GM12878 (cell line): ENCODE results near the gene CXCL17. TPM values are rescaled to one million over a fixed set of nuclear protein-coding genes. Genes with fewer than 3 reads are reported as not detected.

ENCODE experiments used
- ATF7 ChIP-seq: fragments of 450-650 bp; IDR thresholded peaks from 2 replicates; pipeline ENCODE4 v1.6.1; 2016; ENCODE audit warnings: low read depth, mild to moderate bottlenecking
- BHLHE40 ChIP-seq, 2 experiments: fragments of 450-650 bp in 1 of 2; IDR thresholded peaks; 2 replicates each; pipeline ENCODE4 v1.6.1; 2011 to 2017; ENCODE audit warnings: low read depth in 2 of 2, borderline replicate concordance in 1 of 2, improper control_type of control experiment in 1 of 2, low read length in 1 of 2, mild to moderate bottlenecking in 1 of 2
- CBX5 ChIP-seq: sonication (generic); IDR thresholded peaks from 2 replicates; pipeline ENCODE4 v1.6.1; 2016; ENCODE audit warnings: low read depth, moderate library complexity, mild to moderate bottlenecking, inconsistent platforms
- CREB1 ChIP-seq: IDR thresholded peaks from 2 replicates; pipeline ENCODE4 v1.6.1; 2012; ENCODE audit warnings: low read depth, mild to moderate bottlenecking, inconsistent platforms
- CREM ChIP-seq: IDR thresholded peaks from 2 replicates; pipeline ENCODE4 v1.6.1; 2014; ENCODE audit warnings: antibody characterized with exemption, low read depth
- E2F4 ChIP-seq: IDR thresholded peaks from 2 replicates; pipeline ENCODE4 v1.6.1; 2012; ENCODE audit warnings: low read depth, low read length, improper control_type of control experiment
- EGR1 ChIP-seq, 2 experiments: IDR thresholded peaks; 1 replicate in 1 of 2; 2 replicates in 1 of 2; pipeline ENCODE4 v1.6.1; 2011 to 2012; ENCODE audit warnings: low read depth in 2 of 2, low read length in 2 of 2, borderline replicate concordance in 1 of 2, mild to moderate bottlenecking in 1 of 2, moderate library complexity in 1 of 2
- GABPA ChIP-seq: IDR thresholded peaks from 2 replicates; pipeline ENCODE4 v1.6.1; 2014; ENCODE audit warnings: antibody characterized with exemption, low read depth, mild to moderate bottlenecking, inconsistent platforms
- JUNB ChIP-seq: IDR thresholded peaks from 2 replicates; pipeline ENCODE4 v1.6.1; 2016; ENCODE audit warnings: antibody characterized with exemption, mild to moderate bottlenecking
- JUND ChIP-seq: IDR thresholded peaks from 2 replicates; pipeline ENCODE4 v1.6.1; 2012; ENCODE audit warnings: low read depth, mild to moderate bottlenecking, low read length, improper control_type of control experiment, moderate library complexity
- LARP7 ChIP-seq: fragments of 450-650 bp; IDR thresholded peaks from 2 replicates; pipeline ENCODE4 v1.6.1; 2017; ENCODE audit warnings: mild to moderate bottlenecking
- MTA2 ChIP-seq: fragments of 450-650 bp; IDR thresholded peaks from 2 replicates; pipeline ENCODE4 v1.6.1; 2016; ENCODE audit warnings: low read depth, mild to moderate bottlenecking, moderate library complexity
- NBN ChIP-seq: fragments of 450-650 bp; IDR thresholded peaks from 2 replicates; pipeline ENCODE4 v1.6.1; 2016
- NFYA ChIP-seq: IDR thresholded peaks from 2 replicates; pipeline ENCODE4 v1.6.1; 2011; ENCODE audit warnings: low read depth, mild to moderate bottlenecking, low read length, improper control_type of control experiment, borderline replicate concordance
- NR2F1 ChIP-seq: fragments of 450-650 bp; conservative IDR thresholded peaks from 2 replicates; pipeline ENCODE4 v1.6.1; 2017; ENCODE audit warnings: mild to moderate bottlenecking
- PML ChIP-seq: IDR thresholded peaks from 2 replicates; pipeline ENCODE4 v1.6.1; 2012; ENCODE audit warnings: low read length, inconsistent platforms
- POU2F2 ChIP-seq: IDR thresholded peaks from 3 replicates; pipeline ENCODE4 v1.6.1; 2011; ENCODE audit warnings: low read depth, mild to moderate bottlenecking, low read length, borderline replicate concordance
- RELA ChIP-seq: fragments of 450-650 bp; IDR thresholded peaks from 2 replicates; pipeline ENCODE4 v1.8.0; 2014; ENCODE audit warnings: borderline replicate concordance; ENCODE audit not compliant: partially characterized antibody
- REST ChIP-seq: IDR thresholded peaks from 2 replicates; pipeline ENCODE4 v1.6.1; 2012; ENCODE audit warnings: mild to moderate bottlenecking, low read depth, low read length
- SIX5 ChIP-seq: IDR thresholded peaks from 2 replicates; pipeline ENCODE4 v1.6.1; 2011; ENCODE audit warnings: mild to moderate bottlenecking, low read depth, low read length, moderate library complexity; ENCODE audit not compliant: severe bottlenecking
- SUPT20H ChIP-seq: IDR thresholded peaks from 2 replicates; pipeline ENCODE4 v1.6.1; 2011; ENCODE audit warnings: low read depth, mild to moderate bottlenecking, low read length, moderate library complexity, borderline replicate concordance; ENCODE audit not compliant: control insufficient read depth
- ZSCAN29 ChIP-seq: fragments of 450-650 bp; IDR thresholded peaks from 2 replicates; pipeline ENCODE4 v1.6.1; 2017; ENCODE audit warnings: mild to moderate bottlenecking, moderate library complexity
- polyA plus RNA-seq, 11 experiments: library from polyadenylated mRNA; depleted of rRNA in 4 of 11; unstranded in 6 of 11; stranded (reverse) in 5 of 11; fragments of >200 nt; fragmentation: Nextera tagmentation in 4 of 11; fragmentation: Illumina TruSeq in 1 of 11; extraction: Ambion mirVana in 4 of 11; extraction: Trizol in 1 of 11; gene quantifications; 1 replicate in 1 of 11; 2 replicates in 10 of 11; pipeline versions ENCODE4 v1.2.1 to v1.2.3, GENCODE V29; 2011 to 2016; ENCODE audit warnings: inconsistent platforms in 2 of 11, missing spikeins in 2 of 11, low read depth in 1 of 11
- total RNA-seq, 4 experiments: library from RNA; depleted of rRNA in 3 of 4; stranded (reverse); fragments of >200 nt in 3 of 4; fragmentation: Illumina TruSeq in 1 of 4; extraction: Trizol in 1 of 4; gene quantifications; 2 replicates each; pipeline versions ENCODE4 v1.2.1 to v1.2.3, GENCODE V29; 2013 to 2021
- TF ChIP-seq, protein P1 (sequence below): fragments of 450-650 bp; IDR thresholded peaks from 2 replicates; pipeline ENCODE4 v1.6.1; 2016; ENCODE audit warnings: mild to moderate bottlenecking

The CXCL17 gene
- total and polyA plus RNA-seq, 10 of the 15 experiments (the other 5 are each of a cell fraction or from before 2014, with no cell fraction given): 0.13 to 0.24 (median 0.15) TPM; not detected in 7

DNA sequence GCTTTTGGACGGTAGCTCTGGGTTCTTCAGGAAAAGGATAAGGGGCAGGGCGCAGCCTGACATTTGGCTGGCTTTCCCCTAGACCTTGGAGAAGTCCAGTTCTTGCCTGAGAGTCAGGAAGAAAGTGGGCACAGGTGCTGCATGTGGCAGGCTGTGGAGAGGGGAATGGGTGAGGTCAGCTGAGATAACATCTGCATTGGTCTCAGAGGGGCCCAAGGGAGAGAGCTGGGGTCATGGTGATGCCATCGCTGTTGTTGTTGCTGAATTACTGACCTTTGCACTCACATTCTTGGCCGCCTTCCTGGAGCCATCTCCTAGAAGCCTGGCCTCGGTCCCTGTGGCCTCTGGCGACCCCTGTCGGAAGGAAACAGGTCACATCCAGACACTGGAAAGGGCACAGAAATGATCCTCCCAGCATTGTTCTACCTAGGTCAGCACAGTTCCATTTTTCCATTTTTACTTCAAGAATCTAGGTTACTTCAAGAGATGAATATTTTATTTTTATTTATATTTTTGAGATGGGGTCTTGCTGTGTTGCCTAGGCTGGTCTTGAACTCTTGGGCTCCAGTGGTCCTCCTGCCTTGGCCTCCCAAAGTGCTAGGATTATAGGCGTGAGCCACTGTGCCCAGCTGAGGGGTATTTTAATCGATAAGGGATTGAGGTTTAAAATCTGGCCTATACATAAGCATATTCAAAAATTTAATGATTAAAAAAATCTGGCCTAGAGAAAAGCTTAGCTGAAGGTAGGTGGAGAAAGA, 9.1 kb downstream of the CXCL17 start (continued):
- TF ChIP-seq E2F4: no peak
- 0 out of 4 replicates have a peak, but pooled peaks of 1 of the 2 experiments have one; percentile 29 for TF ChIP-seq BHLHE40 (IDR thresholded peaks at IDR 0.05; ENCODE audit: borderline replicate concordance in 1 of 2, low read depth in 2 of 2, low read length in 1 of 2)
- TF ChIP-seq CREM: no peak
- 0 out of 2 replicates have a peak, but pooled peaks have one; percentile 29 for TF ChIP-seq NBN
- TF ChIP-seq PML: no peak
- no peak for TF ChIP-seq REST
- no peak for TF ChIP-seq SUPT20H
- TF ChIP-seq CBX5: no peak
- TF ChIP-seq NFYA: no peak
- TF ChIP-seq JUND: no peak
- TF ChIP-seq, protein P1, sequence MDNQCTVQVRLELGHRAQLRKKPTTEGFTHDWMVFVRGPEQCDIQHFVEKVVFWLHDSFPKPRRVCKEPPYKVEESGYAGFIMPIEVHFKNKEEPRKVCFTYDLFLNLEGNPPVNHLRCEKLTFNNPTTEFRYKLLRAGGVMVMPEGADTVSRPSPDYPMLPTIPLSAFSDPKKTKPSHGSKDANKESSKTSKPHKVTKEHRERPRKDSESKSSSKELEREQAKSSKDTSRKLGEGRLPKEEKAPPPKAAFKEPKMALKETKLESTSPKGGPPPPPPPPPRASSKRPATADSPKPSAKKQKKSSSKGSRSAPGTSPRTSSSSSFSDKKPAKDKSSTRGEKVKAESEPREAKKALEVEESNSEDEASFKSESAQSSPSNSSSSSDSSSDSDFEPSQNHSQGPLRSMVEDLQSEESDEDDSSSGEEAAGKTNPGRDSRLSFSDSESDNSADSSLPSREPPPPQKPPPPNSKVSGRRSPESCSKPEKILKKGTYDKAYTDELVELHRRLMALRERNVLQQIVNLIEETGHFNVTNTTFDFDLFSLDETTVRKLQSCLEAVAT: no peak
- TF ChIP-seq GABPA: no peak
- no peak for TF ChIP-seq EGR1 (IDR thresholded peaks at IDR 0.05; ENCODE audit: borderline replicate concordance in 1 of 2, low read depth in 2 of 2, low read length in 2 of 2)
- TF ChIP-seq JUNB: no peak
- peak; percentile 17 for TF ChIP-seq RELA
- TF ChIP-seq LARP7: no peak
- TF ChIP-seq CREB1: no peak
- TF ChIP-seq POU2F2: no peak
- TF ChIP-seq ZSCAN29: no peak
- TF ChIP-seq ATF7: peak; percentile 39; the same call in 1 of the 2 replicates
- TF ChIP-seq SIX5: no peak
- peak; percentile 89 for TF ChIP-seq NR2F1
- no peak for TF ChIP-seq MTA2
